ENCODE data around the gene SLC17A7.
"Not testable (repeated sequence)": the region's sequence is repeated elsewhere in the genome, so short reads cannot be mapped to it uniquely, and the experiment has no call there.

Gene SLC17A7

GRCh38 chr19:49469828-49470614 is 28.7 kb upstream of the SLC17A7 start:
- DNase-seq = peak; percentile 85 to 89

DNA sequence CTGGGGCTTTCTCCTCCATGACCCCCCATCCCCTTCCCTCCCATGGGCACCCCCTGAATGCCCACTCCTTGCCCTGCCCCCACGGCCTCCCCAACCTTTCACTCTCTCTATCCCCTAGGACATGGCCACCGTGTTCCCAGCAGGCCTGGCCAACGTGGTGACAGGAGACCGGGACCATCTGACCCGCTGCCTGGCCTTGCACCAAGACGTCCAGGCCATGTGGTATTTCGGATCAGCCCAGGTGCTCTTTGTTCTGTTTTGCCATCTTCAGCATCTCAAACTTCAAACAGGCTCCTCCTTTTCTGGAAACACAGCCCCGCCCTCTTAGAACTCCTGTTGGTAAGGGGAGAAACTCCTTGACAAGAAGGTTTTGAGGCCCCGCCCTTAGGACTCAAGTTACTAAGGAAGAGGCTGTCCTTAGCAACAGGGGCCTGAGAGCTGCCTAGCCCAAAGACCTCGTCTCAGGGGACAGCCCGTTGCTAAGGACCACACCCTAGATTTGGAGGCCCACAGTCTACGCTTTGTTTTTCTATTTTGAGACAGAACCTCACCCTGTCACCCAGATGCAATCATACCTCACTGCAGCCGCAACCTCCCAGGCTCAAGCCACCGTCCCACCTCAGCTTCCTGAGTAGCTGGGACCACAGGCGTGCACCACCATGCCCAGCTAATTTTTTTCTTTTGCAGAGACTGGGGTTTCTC is 27.6 kb upstream of the SLC17A7 start:
- DNase-seq = peak; percentile 77 to 81

DNA sequence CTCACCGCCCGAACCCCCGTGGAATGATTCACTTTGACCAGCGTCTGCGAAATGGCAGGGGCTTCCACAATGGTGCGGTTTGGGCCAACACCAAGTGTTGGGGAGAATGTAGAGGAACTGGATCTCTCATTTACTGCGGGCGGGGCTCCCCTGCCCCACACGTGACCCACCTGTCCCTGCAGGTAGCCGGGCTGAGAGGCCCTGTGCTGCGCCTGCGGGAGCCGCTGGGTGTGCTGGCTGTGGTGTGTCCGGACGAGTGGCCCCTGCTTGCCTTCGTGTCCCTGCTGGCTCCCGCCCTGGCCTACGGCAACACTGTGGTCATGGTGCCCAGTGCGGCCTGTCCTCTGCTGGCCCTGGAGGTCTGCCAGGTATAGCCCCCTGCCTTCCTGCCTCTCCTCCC is 26.9 kb upstream of the SLC17A7 start:
- no peak for DNase-seq

- DNase-seq = no peak
These were observed 24.0 kb upstream of the SLC17A7 start for GRCh38 chr19:49465371-49465770.

GRCh38 chr19:49463960-49464740 is 22.8 kb upstream of the SLC17A7 start:
- DNase-seq = no peak

- DNase-seq = no peak
These were observed 21.2 kb upstream of the SLC17A7 start for GRCh38 chr19:49462492-49462891.

GRCh38 chr19:49461656-49462055 is 20.3 kb upstream of the SLC17A7 start:
- DNase-seq = no peak

DNA sequence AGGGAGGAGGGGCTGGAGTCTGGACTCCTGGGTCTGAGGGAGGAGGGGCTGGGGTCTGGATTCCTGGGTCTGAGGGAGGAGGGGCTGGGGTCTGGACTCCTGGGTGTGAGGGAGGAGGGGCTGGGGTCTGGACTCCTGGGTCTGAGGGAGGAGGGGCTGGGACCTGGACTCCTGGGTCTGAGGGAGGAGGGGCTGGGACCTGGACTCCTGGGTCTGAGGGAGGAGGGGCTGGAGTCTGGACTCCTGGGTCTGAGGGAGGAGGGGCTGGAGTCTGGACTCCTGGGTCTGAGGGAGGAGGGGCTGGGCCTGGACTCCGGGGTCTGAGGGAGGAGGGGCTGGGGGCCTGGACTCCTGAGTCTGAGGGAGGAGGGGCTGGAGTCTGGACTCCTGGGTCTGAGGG is 19.8 kb upstream of the SLC17A7 start:
- DNase-seq = not testable (repeated sequence)

DNA sequence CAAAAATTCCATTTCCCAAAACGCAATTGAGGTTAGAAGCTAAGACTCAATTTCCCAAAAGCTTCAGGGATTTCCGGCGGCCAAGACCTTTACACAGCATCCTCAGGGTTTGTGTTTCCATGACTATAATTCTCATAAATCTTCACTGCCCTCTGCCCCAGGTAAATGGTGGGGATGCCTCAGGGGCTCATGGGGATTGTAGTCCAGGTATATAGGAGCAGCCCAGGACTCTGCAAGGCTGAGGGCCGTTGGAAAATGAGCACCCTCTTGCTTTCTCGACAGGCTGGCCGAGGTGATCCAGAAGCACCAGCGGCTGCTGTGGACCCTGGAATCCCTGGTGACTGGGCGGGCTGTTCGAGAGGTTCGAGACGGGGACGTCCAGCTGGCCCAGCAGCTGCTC is 18.1 kb upstream of the SLC17A7 start:
- no peak for DNase-seq

DNA sequence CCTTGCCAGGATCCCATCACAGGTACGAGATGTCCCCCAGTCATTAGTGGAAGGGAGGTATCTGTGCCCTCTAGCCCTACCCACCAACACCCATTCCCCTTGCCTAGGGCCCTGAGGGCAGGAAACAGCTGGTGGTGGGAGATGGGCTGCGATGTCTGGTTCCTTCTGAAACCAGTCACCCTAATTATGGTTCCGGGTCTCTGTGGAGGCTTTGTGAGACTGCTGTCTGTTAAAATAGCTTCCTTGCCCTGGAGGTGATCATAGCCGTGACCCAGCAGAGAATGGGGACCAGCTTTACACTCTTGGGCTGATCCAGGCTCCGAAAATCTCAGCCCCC is 17.2 kb upstream of the SLC17A7 start:
- no peak for DNase-seq

- no peak for DNase-seq
These were observed 15.0 kb upstream of the SLC17A7 start for GRCh38 chr19:49456326-49456725.

- no peak for DNase-seq
These were observed 14.4 kb upstream of the SLC17A7 start for GRCh38 chr19:49455773-49456172.

- DNase-seq = no peak
These were observed 12.5 kb upstream of the SLC17A7 start for GRCh38 chr19:49453757-49454240.

GRCh38 chr19:49453013-49453756 is 11.9 kb upstream of the SLC17A7 start, which contains the start of gene ALDH16A1:
Gene ALDH16A1 (plus strand): TSS chr19:49453225. CDS start chr19:49453332, 107 bp downstream.
- peak; percentile 99 for DNase-seq

- DNase-seq = peak; percentile 96
These were observed 10.3 kb upstream of the SLC17A7 start, which contains the start of gene PIH1D1 for GRCh38 chr19:49451430-49452181. Gene PIH1D1 (minus strand): TSS chr19:49451814. CDS start chr19:49451574, 240 bp downstream.

DNA sequence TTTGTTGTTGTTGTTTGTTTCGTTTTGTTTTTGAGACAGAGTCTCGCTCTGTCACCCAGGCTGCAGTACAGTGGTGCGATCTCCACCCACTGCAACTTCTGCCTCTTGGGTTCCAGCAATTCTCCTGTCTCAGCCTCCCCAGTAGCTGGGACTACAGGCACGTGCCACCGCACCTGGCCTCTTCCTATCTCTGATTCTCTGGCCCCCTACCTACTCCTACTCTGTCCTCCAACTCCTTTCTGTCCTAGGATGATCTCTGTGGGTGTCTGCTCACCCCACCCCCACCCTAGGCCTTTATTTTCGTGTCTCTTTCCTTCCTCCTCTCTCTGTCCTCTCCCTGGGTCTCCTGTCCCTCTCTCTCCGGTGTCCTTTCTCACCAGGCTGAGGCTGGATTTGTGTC is 9.1 kb upstream of the SLC17A7 start:
- no peak for DNase-seq

DNA sequence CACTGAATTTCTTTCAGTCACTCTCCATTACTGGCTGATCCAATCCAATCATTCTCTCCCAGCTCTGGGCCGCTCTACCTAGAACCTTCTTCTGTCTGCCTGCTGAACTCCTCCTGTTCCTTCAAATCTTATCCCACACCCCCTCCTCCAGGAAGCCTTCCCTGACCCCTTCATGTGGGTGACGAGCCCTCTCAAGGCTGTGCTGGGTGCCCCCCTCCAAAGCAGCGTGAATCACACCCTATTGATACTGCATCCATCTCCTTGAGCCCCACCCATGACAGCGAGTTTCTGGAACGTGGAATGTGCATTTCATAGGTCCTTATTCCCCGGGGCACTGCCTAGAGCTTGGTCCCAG is 7.1 kb upstream of the SLC17A7 start:
- DNase-seq = no peak

- DNase-seq = peak; percentile 63 to 72
These were observed 6.4 kb upstream of the SLC17A7 start for GRCh38 chr19:49447485-49448431.

- no peak for DNase-seq
These were observed 4.7 kb upstream of the SLC17A7 start for GRCh38 chr19:49445997-49446396.

- not testable (repeated sequence) for DNase-seq
These were observed 2.9 kb upstream of the SLC17A7 start for GRCh38 chr19:49444100-49444700.
